MCF 10A (cell line): ENCODE results near the gene PCED1B. TPM values are rescaled to one million over a fixed set of nuclear protein-coding genes. Genes with fewer than 3 reads are reported as not detected.
A peak's percentile ranks its signal among the peaks of the same experiment; 100 is the strongest.

Experiments used
- BruUV-seq: library from RNA; stranded (reverse); fragments of 400-500 nt; replicated peaks from 2 replicates; lab custom pipeline; 2021; lab: Mats Ljungman, UMichigan
- CTCF ChIA-PET: fragments of 300-600 bp; sonication (Branson Sonifier 250); formaldehyde crosslinking; extraction: SDS; loops from one replicate; lab custom pipeline; 2021; ENCODE audit warnings: antibody characterized with exemption, inconsistent platforms; lab: Yijun Ruan, JAX
- POLR2A ChIA-PET: fragments of 300-600, 350-650 bp; sonication (Branson Sonifier 250); formaldehyde crosslinking; extraction: SDS; loops from one replicate; lab custom pipeline; 2020; ENCODE audit warnings: antibody characterized with exemption, inconsistent platforms; lab: Yijun Ruan, JAX
- DNase-seq: peaks from one replicate; pipeline ENCODE4 v3.0.0-alpha.2; 2018; ENCODE audit not compliant: unreplicated experiment
- H3K27ac Mint-ChIP-seq: one replicate; pipeline ENCODE4 v1.8.0; 2022; ENCODE audit warnings: mild to moderate bottlenecking, low read depth, mixed read lengths; ENCODE audit not compliant: unreplicated experiment
- H3K27me3 Mint-ChIP-seq: one replicate; pipeline ENCODE4 v1.8.0; 2022; ENCODE audit warnings: mixed read lengths; ENCODE audit not compliant: insufficient read depth, unreplicated experiment
- H3K36me3 Mint-ChIP-seq: one replicate; pipeline ENCODE4 v1.8.0; 2022; ENCODE audit warnings: mild to moderate bottlenecking, moderate library complexity, mixed read lengths; ENCODE audit not compliant: insufficient read depth, unreplicated experiment
- H3K4me1 Mint-ChIP-seq: one replicate; pipeline ENCODE4 v1.8.0; 2022; ENCODE audit warnings: mixed read lengths; ENCODE audit not compliant: insufficient read depth, unreplicated experiment
- H3K4me3 Mint-ChIP-seq: one replicate; pipeline ENCODE4 v1.8.0; 2022; ENCODE audit warnings: mild to moderate bottlenecking, moderate library complexity, mixed read lengths; ENCODE audit not compliant: unreplicated experiment
- H3K9me3 Mint-ChIP-seq: one replicate; pipeline ENCODE4 v1.8.0; 2022; ENCODE audit warnings: mixed read lengths; ENCODE audit not compliant: unreplicated experiment
- intact Hi-C: fragments of 100-400 bp; cut with micrococcal nuclease; formaldehyde crosslinking; loops from 2 replicates; pipeline ENCODE4 v1.14.1; 2022
- total RNA-seq: library from RNA; stranded (reverse); gene quantifications from 2 replicates; pipeline ENCODE4 v1.2.3, GENCODE V29; 2022
- TF ChIP-seq, protein P1 (sequence below): fragments of 200-600 bp; IDR thresholded peaks from one replicate; pipeline ENCODE4 v1.8.0; 2022; ENCODE audit warnings: antibody characterized with exemption, mild to moderate bottlenecking; ENCODE audit not compliant: unreplicated experiment

PCED1B gene
- total RNA-seq, 1 experiment from 2014 or later: 9.6 TPM

DNA sequence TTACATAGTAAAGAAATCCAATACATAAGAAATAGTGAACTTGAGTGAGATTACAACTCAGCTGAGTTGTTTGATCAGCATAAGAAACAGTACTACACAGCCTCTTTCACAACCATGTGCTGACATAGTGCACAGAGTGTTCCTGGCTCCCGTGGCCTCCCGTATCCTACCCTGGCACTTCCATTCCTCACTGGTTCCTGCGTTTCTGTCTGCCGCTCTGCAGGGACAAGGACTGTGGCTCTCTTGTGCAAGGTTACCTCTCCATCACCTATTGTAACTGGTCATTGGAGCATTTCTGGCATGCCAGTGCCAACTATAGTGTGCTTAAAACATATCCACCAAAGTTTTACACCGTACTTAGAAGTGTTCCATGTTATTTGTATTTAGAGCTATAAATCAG, 46.3 kb upstream of the PCED1B start:
- peak; percentile 49 for DNase-seq
- TF ChIP-seq, protein P1, sequence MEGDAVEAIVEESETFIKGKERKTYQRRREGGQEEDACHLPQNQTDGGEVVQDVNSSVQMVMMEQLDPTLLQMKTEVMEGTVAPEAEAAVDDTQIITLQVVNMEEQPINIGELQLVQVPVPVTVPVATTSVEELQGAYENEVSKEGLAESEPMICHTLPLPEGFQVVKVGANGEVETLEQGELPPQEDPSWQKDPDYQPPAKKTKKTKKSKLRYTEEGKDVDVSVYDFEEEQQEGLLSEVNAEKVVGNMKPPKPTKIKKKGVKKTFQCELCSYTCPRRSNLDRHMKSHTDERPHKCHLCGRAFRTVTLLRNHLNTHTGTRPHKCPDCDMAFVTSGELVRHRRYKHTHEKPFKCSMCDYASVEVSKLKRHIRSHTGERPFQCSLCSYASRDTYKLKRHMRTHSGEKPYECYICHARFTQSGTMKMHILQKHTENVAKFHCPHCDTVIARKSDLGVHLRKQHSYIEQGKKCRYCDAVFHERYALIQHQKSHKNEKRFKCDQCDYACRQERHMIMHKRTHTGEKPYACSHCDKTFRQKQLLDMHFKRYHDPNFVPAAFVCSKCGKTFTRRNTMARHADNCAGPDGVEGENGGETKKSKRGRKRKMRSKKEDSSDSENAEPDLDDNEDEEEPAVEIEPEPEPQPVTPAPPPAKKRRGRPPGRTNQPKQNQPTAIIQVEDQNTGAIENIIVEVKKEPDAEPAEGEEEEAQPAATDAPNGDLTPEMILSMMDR: no peak
- Mint-ChIP-seq H3K9me3 (no peaks in the 10 kb centered on the region), H3K4me3 (peak overlapping the region; percentile 21), H3K4me1 (peaks cover 21% of the 10 kb centered on the region), H3K27ac (peak overlapping the region; percentile 72), H3K36me3 (no peaks in the 10 kb centered on the region), H3K27me3 (no peaks in the 10 kb centered on the region)
- ChIA-PET CTCF (interaction anchor here (0.6 to 4.5 kb wide), 40 partner anchors 9 to 1489 kb away, joined by 3 to 69 read pairs (median 6); partner anchors contain the start of genes AMIGO2 and PCED1B), POLR2A (interaction anchor here (0.7 to 3.5 kb wide), 13 partner anchors 14 to 1042 kb away, joined by 3 to 25 read pairs (median 4); partner anchors contain the start of genes AMIGO2 and PCED1B)
- intact Hi-C loops: loop anchor here (2.0 to 5.0 kb wide), 2 partner anchors 519 to 604 kb away; no protein-coding TSS in a partner anchor
- BruUV-seq: no TSS peak

DNA sequence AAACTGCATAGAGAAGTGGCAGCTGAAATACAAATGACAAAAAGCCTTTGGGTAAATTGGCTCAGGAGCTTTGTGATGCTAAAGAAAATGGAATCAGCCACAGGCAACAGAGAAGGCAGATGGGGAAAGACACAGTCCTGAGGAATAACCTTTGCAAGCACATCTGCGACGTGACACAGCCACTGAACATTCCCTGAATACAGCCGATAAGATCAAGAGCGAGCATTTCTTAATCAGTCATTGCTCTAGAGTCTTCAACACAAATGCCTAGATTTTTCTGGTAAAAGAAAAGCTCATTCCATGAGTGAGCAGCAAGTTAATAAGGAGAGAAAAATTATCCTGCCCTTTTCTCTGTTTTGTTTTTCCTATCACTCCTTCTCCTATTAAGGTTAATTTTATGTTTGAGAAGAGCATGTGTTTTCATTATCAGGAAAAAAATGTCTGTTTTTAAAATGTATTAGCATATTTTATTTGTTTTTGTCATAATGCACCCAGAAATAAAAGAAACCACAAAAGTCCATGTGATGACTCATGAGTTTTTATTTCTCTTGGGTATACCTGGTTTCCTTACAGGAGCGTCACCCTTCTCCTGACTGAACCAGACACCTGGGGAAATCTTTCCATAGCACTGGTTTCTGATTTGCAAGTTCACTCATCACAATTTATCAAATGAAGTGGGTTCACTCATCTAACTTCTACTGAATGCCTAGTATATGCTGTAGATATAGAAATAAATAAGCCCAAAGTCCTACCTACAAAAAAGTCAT, 45.4 kb upstream of the PCED1B start:
- no peaks in the 10 kb centered on the region for H3K27me3 Mint-ChIP-seq
- intact Hi-C loops: loop anchor here (2.0 to 5.0 kb wide), 2 partner anchors 518 to 603 kb away; no protein-coding TSS in a partner anchor
- CTCF ChIA-PET: interaction anchor here (0.6 to 4.5 kb wide), 21 partner anchors 13 to 963 kb away, joined by 3 to 69 read pairs (median 6); partner anchors contain the start of genes AMIGO2 and PCED1B
- peaks cover 21% of the 10 kb centered on the region for H3K4me1 Mint-ChIP-seq
- POLR2A ChIA-PET: interaction anchor here (0.7 to 3.5 kb wide), 10 partner anchors 15 to 1161 kb away, joined by 3 to 25 read pairs (median 4); partner anchors contain the start of genes AMIGO2, PCED1B and RPAP3
- TF ChIP-seq, protein P1: no peak
- no peaks in the 10 kb centered on the region for H3K36me3 Mint-ChIP-seq
- peak overlapping the region; percentile 72 for H3K27ac Mint-ChIP-seq
- H3K4me3 Mint-ChIP-seq: peak overlapping the region; percentile 21
- no TSS peak for BruUV-seq
- DNase-seq: peak; percentile 53
- no peaks in the 10 kb centered on the region for H3K9me3 Mint-ChIP-seq

DNA sequence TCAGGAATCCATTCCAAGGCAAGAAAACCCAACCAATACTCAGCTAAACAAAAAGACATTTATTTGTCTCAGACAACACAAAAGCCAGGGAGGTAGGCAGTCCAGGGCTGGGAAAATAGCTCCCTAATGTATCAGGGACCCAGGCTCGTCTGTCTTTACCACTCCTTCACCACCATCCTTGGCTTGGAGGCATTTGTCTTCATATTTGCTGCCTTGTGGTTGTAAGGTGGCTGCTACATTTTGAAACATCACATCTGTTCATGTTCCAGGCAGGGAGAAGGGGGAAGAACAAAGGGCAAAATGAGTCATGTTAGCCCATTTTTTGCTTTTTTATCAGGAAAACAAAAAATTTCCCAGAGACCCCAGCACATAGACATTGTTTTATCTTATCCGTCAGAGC, 44.8 kb upstream of the PCED1B start:
- Mint-ChIP-seq H3K27ac (no peak overlapping the region), H3K27me3 (no peaks in the 10 kb centered on the region), H3K36me3 (no peaks in the 10 kb centered on the region), H3K9me3 (no peaks in the 10 kb centered on the region), H3K4me3 (no peak overlapping the region), H3K4me1 (peaks cover 16% of the 10 kb centered on the region)
- no TSS peak for BruUV-seq
- ChIA-PET CTCF (interaction anchor here (0.6 to 4.5 kb wide), 9 partner anchors 13 to 964 kb away, joined by 3 to 69 read pairs (median 17); partner anchors contain the start of gene PCED1B), POLR2A (interaction anchor here (2.1 to 3.5 kb wide), 3 partner anchors 36 to 363 kb away, joined by 8 to 25 read pairs (median 19); partner anchors contain the start of genes AMIGO2 and PCED1B)
- TF ChIP-seq, protein P1: no peak
- intact Hi-C loops: loop anchor here (5.0 kb wide), 1 partner anchor 518 kb away; no protein-coding TSS in a partner anchor
- DNase-seq: no peak

DNA sequence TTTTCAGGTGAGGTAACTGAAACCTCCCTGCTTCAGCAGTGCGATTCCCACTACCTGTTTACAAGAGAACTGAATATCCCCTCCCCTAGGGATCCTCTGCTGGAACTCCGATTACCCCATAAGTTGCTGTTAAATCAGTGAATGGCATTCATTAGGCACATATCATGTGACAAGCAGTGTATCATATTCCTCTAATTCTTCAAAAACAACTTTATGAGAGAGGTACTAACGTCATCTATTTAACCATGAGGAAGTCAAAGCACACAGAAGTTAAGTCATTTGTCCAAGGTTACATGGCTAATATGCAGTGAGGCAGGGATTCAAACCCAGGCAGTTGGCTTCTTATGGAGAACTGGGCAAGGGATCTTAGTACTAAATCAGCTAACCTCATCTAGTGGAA, 43.9 kb upstream of the PCED1B start:
- H3K27me3 Mint-ChIP-seq: no peaks in the 10 kb centered on the region
- no peak overlapping the region for H3K4me3 Mint-ChIP-seq
- DNase-seq: no peak
- ChIA-PET POLR2A (interaction anchor here (0.9 kb wide), 1 partner anchor 43 kb away, joined by 3 read pairs; no protein-coding TSS in a partner anchor), CTCF (interaction anchor here (0.6 to 1.1 kb wide), 3 partner anchors 31 to 264 kb away, joined by 3 to 6 read pairs (median 4); partner anchors contain the start of genes AMIGO2 and PCED1B)
- no peaks in the 10 kb centered on the region for H3K36me3 Mint-ChIP-seq
- H3K27ac Mint-ChIP-seq: no peak overlapping the region
- no TSS peak for BruUV-seq
- intact Hi-C loops: no loop called here
- H3K9me3 Mint-ChIP-seq: no peaks in the 10 kb centered on the region
- H3K4me1 Mint-ChIP-seq: peaks cover 16% of the 10 kb centered on the region
- TF ChIP-seq, protein P1: no peak
